T-cell (primary cell): ENCODE data around the gene EVPL. TPM values are rescaled to one million over a fixed set of nuclear protein-coding genes. Genes with fewer than 3 reads are reported as not detected.

Experiments
- ATAC-seq, 4 experiments: fragments of 200-7000 bp in 3 of 4; fragments of 150-1000 bp in 1 of 4; cut with Tn5 transposase; replicated peaks in 1 of 4; 1 replicate in 3 of 4; 2 replicates in 1 of 4; pipeline ENCODE4 v1.10.0; 2021; ENCODE audit warnings: moderate library complexity in 3 of 4, mild to moderate bottlenecking in 2 of 4, moderate number of reproducible peaks in 1 of 4
- CTCF ChIA-PET, 2 donors: fragments of 300-600 bp; sonication (Branson Sonifier 250); formaldehyde crosslinking; loops; one replicate each; lab custom pipeline; 2022; ENCODE audit warnings: antibody characterized with exemption in 2 of 2; lab: Charles Lee
- POLR2A ChIA-PET, 2 donors: fragments of 300-600 bp; sonication (Branson Sonifier 250); formaldehyde crosslinking; loops; one replicate each; lab custom pipeline; 2022; ENCODE audit warnings: antibody characterized with exemption in 2 of 2; lab: Charles Lee
- DNase-seq, 35 experiments: peaks; one replicate each; pipeline versions ENCODE4 v3.0.0 to v3.0.0-alpha.2; 2013 to 2023
- H3K27ac ChIP-seq: one replicate; pipeline ENCODE4 v1.5.1; 2013; ENCODE audit warnings: low read length
- H3K27me3 ChIP-seq, 2 experiments: replicated peaks in 1 of 2; 1 replicate in 1 of 2; 2 replicates in 1 of 2; pipeline versions ENCODE4 v1.6.1 to v1.7.0; 2013; ENCODE audit warnings: low read length in 1 of 2, mixed read lengths in 1 of 2; ENCODE audit not compliant: control insufficient read depth in 2 of 2, insufficient read depth in 2 of 2; ENCODE audit errors: extremely low read depth in 1 of 2
- H3K36me3 ChIP-seq, 2 donors: 1 replicate in 1 of 2; 2 replicates in 1 of 2; pipeline versions ENCODE4 v1.6.1 to v1.7.0; 2013; ENCODE audit warnings: low read length in 1 of 2; ENCODE audit not compliant: control insufficient read depth in 2 of 2, insufficient read depth in 1 of 2; ENCODE audit errors: extremely low read depth in 1 of 2
- H3K4me1 ChIP-seq, 2 experiments: 1 replicate in 1 of 2; 2 replicates in 1 of 2; pipeline versions ENCODE4 v1.6.1 to v1.7.0; 2013; ENCODE audit warnings: low read length in 2 of 2, mixed read lengths in 1 of 2; ENCODE audit not compliant: insufficient read depth in 2 of 2, control insufficient read depth in 1 of 2; ENCODE audit errors: extremely low read depth in 1 of 2
- H3K4me3 ChIP-seq, 2 donors: 1 replicate in 1 of 2; 2 replicates in 1 of 2; pipeline versions ENCODE4 v1.5.1 to v1.7.0; 2013; ENCODE audit warnings: mild to moderate bottlenecking in 2 of 2, low read length in 1 of 2, moderate library complexity in 1 of 2; ENCODE audit not compliant: control insufficient read depth in 1 of 2; ENCODE audit errors: extremely low read depth in 1 of 2
- H3K9me3 ChIP-seq: 2 replicates; pipeline ENCODE4 v1.7.0; 2013
- H3K27ac Mint-ChIP-seq, 2 donors: one replicate each; pipeline ENCODE4 v1.8.0; 2020 to 2021; ENCODE audit warnings: mild to moderate bottlenecking in 2 of 2, mixed read lengths in 2 of 2
- H3K27me3 Mint-ChIP-seq, 2 donors: one replicate each; pipeline ENCODE4 v1.8.0; 2021 to 2022; ENCODE audit warnings: mixed read lengths in 2 of 2
- H3K36me3 Mint-ChIP-seq: one replicate; pipeline ENCODE4 v1.8.0; 2021; ENCODE audit warnings: mixed read lengths
- H3K4me1 Mint-ChIP-seq, 3 donors: one replicate each; pipeline ENCODE4 v1.8.0; 2020 to 2022; ENCODE audit warnings: mixed read lengths in 3 of 3, mild to moderate bottlenecking in 1 of 3
- H3K4me3 Mint-ChIP-seq, 3 donors: one replicate each; pipeline ENCODE4 v1.8.0; 2020 to 2022; ENCODE audit warnings: mild to moderate bottlenecking in 3 of 3, mixed read lengths in 3 of 3, moderate library complexity in 3 of 3
- H3K9me3 Mint-ChIP-seq, 3 donors: one replicate each; pipeline ENCODE4 v1.8.0; 2020 to 2022; ENCODE audit warnings: mixed read lengths in 3 of 3
- WGBS: methylation state at CpG from one replicate; pipeline ENCODE4 v1.1.5; 2013; ENCODE audit warnings: missing lambda C conversion rate; ENCODE audit not compliant: insufficient coverage; 5-methylcytosine and 5-hydroxymethylcytosine counted together
- total RNA-seq, 35 experiments: library from RNA in 6 of 35; stranded (reverse) in 6 of 35; fragments of 120-200 nt in 1 of 35; gene quantifications; one replicate each; pipeline versions ENCODE4 v1.2.1 to v1.2.4 and lab custom pipeline; 2013 to 2026

The EVPL gene
- total RNA-seq, 5 donors from 2014 or later (not counting 1 experiment from before 2014, with no cell fraction given), result 0.58 to 1.0 (median 0.72) TPM

DNA sequence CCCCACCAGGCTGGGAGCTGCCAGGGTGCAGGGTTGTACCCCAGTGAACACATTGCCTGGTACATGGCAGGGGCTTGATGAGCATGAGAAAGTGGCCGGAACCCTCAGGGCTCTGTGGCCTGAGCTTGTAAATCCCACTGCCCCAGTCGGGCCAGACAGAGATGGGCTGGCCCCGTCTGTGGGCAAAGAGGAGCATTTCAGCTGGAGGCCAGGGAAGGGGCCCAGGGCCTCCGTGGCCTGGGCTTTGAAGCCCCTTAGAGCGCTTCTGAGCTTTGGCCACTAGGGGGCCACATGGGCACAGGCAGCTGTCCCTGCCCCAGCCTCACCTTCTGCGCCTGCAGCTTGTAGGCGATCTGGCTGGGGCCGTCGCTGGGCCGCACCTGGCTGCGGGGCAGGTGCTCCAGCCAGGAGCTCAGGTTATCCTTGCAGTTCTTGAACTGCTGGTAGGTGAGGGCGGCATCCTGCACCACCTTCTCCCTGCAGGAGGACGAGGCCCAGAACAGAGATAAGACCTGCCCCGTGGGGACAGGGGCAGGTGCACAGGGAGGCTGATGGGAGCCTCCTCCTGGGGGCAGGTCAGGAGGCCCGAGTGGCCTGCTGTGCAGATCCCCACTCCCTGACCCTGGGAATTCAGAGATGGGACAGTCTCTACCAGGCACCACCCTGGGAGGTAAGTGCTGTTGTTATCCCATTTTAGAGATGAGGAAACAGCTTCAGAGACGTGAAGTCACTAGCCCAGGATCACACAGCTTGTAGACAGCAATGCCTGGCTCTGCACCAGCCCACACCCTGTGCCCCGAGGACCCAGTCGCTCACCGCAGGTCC is 12.8 kb downstream of the EVPL start:
- H3K27ac ChIP-seq, result no peak overlapping the region
- peaks cover 0 to 13% of the 10 kb centered on the region in 2 experiments for H3K27me3 ChIP-seq
- ATAC-seq (peak; percentile 95 to 98 (median 96)), DNase-seq (peak; percentile 51 to 86 (median 70))
- no peaks in the 10 kb centered on the region for H3K9me3 ChIP-seq
- no peak overlapping the region for H3K4me3 ChIP-seq
- WGBS, result 34% methylated on average over 19 of the region's 19 CpGs
- ChIA-PET CTCF (interaction anchor here (0.6 to 1.4 kb wide), 16 partner anchors 10 to 287 kb away, joined by 3 to 5 read pairs (median 4); no protein-coding TSS in a partner anchor), POLR2A (no interaction called here)
- Mint-ChIP-seq H3K27me3 (no peaks in the 10 kb centered on the region), H3K9me3 (no peaks in the 10 kb centered on the region), H3K36me3 (no peaks in the 10 kb centered on the region), H3K27ac (peak overlapping the region in 1 of 2 donors; percentile 74), H3K4me3 (peak overlapping the region in 2 of 3 donors; percentile 28 to 30), H3K4me1 (peaks cover 5 to 7% (median 5%) of the 10 kb centered on the region in 3 donors)
- H3K4me1 ChIP-seq, result peaks cover 0 to 13% of the 10 kb centered on the region in 2 experiments
- H3K36me3 ChIP-seq, result no peaks in the 10 kb centered on the region

DNA sequence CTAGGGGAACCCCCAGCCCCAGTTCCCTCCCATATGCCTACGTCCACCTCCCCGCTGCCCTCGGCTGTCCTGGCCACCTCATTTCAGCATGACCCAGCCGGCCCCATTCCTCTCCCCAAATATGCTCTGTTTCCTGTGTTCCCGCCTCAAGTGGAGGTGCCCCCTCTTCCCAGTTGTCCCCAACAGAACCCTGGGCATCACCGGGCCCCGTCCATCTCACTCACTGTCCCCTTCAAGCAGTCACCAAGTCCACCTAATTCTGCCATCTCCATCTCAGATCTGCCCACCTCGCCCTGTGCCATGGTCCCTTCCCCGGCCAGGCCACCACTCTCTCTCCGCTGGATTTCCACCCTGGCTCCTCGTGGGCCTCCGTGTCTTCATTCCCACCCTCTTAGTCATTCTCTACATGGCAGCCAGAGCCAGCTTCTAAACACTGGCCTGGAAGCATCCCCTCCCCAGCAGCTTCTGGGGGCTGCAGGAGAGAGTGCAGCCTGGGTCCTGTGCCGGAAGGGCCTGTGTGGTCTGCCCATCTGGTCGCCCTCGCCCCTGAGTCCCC is 13.7 kb downstream of the EVPL start:
- POLR2A ChIA-PET, result no interaction called here
- Histone ChIP-seq H3K27me3 (peaks cover 0 to 13% of the 10 kb centered on the region in 2 experiments), H3K27ac (no peak overlapping the region), H3K4me3 (no peak overlapping the region), H3K9me3 (no peaks in the 10 kb centered on the region), H3K4me1 (peaks cover 0 to 13% of the 10 kb centered on the region in 2 experiments), H3K36me3 (no peaks in the 10 kb centered on the region)
- Mint-ChIP-seq H3K27ac (no peak overlapping the region), H3K27me3 (no peaks in the 10 kb centered on the region), H3K9me3 (no peaks in the 10 kb centered on the region), H3K4me3 (no peak overlapping the region), H3K4me1 (peaks cover 5 to 7% (median 5%) of the 10 kb centered on the region in 3 donors), H3K36me3 (no peaks in the 10 kb centered on the region)
- CTCF ChIA-PET, result interaction anchor here (0.7 to 1.4 kb wide), 8 partner anchors 52 to 288 kb away, joined by 3 to 4 read pairs (median 4); no protein-coding TSS in a partner anchor
- no peak for DNase-seq
- WGBS, result 84% methylated on average over 13 of the region's 15 CpGs
- ATAC-seq, result no peak

DNA sequence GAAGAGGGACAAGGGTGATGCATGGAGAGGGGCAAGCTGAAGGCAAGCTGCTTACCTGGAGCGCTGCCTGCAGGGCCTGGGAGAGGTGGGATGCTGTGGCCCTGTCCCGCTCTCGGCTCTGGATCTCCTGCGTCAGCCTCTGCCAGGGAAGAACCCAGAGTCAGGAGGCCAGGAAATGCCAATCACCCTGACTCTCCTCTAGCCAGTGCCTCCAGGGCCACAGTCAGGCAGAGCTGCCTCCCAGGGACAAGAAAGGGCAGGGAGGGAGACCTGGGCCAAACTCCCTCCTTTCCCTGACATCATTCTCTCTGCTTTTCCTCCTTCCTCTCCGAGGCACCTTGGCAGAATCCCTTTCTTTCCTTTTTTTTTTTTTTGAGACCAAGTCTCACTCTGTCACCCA is 15.2 kb downstream of the EVPL start:
- Mint-ChIP-seq H3K4me3 (no peak overlapping the region), H3K36me3 (no peaks in the 10 kb centered on the region), H3K27ac (no peak overlapping the region), H3K9me3 (no peaks in the 10 kb centered on the region), H3K4me1 (peaks cover 5 to 7% (median 5%) of the 10 kb centered on the region in 3 donors), H3K27me3 (no peaks in the 10 kb centered on the region)
- ChIA-PET POLR2A (no interaction called here), CTCF (interaction anchor here in 1 of 2 donors (1.8 kb wide), 1 partner anchor 9 kb away, joined by 5 read pairs; no protein-coding TSS in a partner anchor)
- Histone ChIP-seq H3K36me3 (no peaks in the 10 kb centered on the region), H3K4me1 (peaks cover 0 to 13% of the 10 kb centered on the region in 2 experiments), H3K27ac (no peak overlapping the region), H3K9me3 (no peaks in the 10 kb centered on the region), H3K27me3 (peaks cover 0 to 13% of the 10 kb centered on the region in 2 experiments), H3K4me3 (no peak overlapping the region)
- DNase-seq (no peak), ATAC-seq (no peak)
- WGBS, result 95% methylated on average over 4 of the region's 5 CpGs

DNA sequence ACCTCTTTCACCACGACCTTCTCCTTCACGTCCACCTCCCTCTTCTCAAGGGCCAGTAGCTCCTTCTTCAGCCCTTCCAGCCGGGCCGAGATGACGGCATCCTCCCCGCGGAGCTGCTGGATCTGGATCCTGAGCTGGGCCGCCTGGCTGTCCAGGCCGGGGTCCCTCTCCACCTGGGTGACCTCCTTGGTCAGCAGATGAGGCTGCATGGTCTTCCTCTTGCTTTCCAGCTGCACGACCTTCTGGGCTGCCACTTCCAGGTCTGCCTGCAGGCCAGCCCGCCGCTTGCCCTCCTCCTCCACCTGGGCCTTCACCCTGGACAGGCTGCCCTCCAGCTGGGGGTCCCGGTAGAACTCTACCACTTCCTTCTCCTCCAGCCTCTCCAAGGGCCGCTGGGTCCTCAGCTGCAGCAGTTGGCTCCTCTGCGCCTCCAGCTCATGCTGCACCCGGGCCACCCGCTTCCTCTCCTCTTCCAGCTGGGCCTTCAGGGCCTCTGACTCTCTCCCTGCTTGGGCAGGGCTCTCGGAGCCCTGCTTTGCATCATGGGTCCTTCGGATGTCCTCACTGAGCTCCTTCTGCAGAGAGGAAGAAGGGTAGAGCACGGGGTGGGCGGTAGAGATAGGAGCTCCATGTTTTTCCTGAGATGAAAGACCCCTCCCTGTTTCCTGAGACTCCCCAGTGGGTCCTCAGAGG is 17.0 kb downstream of the EVPL start:
- DNase-seq, result no peak
- H3K9me3 ChIP-seq, result no peaks in the 10 kb centered on the region
- no peak overlapping the region for H3K27ac ChIP-seq
- no peaks in the 10 kb centered on the region for H3K36me3 ChIP-seq
- H3K4me3 ChIP-seq, result no peak overlapping the region
- Mint-ChIP-seq H3K27me3 (no peaks in the 10 kb centered on the region), H3K4me1 (peaks cover 7 to 15% (median 10%) of the 10 kb centered on the region in 3 donors), H3K36me3 (no peaks in the 10 kb centered on the region), H3K9me3 (no peaks in the 10 kb centered on the region), H3K4me3 (no peak overlapping the region), H3K27ac (no peak overlapping the region)
- H3K4me1 ChIP-seq, result peaks cover 0 to 13% of the 10 kb centered on the region in 2 experiments
- ChIA-PET CTCF (interaction anchor here in 1 of 2 donors (0.6 to 1.8 kb wide), 2 partner anchors 8 to 21 kb away, joined by 3 to 5 read pairs; no protein-coding TSS in a partner anchor), POLR2A (no interaction called here)
- WGBS, result 77% methylated on average over 18 of the region's 21 CpGs
- H3K27me3 ChIP-seq, result peaks cover 0 to 10% of the 10 kb centered on the region in 2 experiments
- ATAC-seq, result no peak

DNA sequence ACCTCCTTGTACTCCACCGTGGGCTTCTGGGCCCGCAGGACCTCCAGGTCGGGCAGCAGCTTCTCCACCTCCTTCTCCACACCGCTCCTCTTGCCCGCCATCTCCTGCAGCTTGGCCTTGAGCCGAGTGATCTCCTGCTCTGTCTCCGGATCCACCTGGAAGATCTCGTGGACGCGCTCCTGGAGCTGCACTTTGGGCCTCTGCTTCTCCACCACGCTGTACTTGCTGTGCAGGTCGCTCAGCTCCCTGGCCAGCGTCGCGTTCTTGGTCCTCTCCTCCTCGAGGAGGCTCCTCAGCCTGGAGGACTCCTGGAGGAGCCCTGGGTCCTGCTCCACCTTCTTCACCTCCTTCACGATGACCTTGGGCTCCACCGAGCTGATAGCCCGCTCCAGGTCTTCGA is 17.7 kb downstream of the EVPL start:
- peaks cover 0 to 8% of the 10 kb centered on the region in 2 experiments for H3K27me3 ChIP-seq
- 84% methylated on average over 20 of the region's 20 CpGs for WGBS
- no peaks in the 10 kb centered on the region for H3K9me3 ChIP-seq
- Mint-ChIP-seq H3K9me3 (no peaks in the 10 kb centered on the region), H3K27me3 (no peaks in the 10 kb centered on the region), H3K36me3 (no peaks in the 10 kb centered on the region), H3K4me3 (no peak overlapping the region), H3K4me1 (peaks cover 7 to 15% (median 10%) of the 10 kb centered on the region in 3 donors), H3K27ac (no peak overlapping the region)
- DNase-seq, result no peak
- ATAC-seq, result no peak
- ChIA-PET POLR2A (interaction anchor here in 1 of 2 donors (0.6 kb wide), 1 partner anchor 45 kb away, joined by 5 read pairs; no protein-coding TSS in a partner anchor), CTCF (interaction anchor here in 1 of 2 donors (0.6 kb wide), 1 partner anchor 30 kb away, joined by 5 read pairs; no protein-coding TSS in a partner anchor)
- no peak overlapping the region for H3K4me3 ChIP-seq
- no peaks in the 10 kb centered on the region for H3K36me3 ChIP-seq
- H3K4me1 ChIP-seq, result peaks cover 0 to 9% of the 10 kb centered on the region in 2 experiments
- H3K27ac ChIP-seq, result no peak overlapping the region
